ENCODE measurements around the gene RUSC2. TPM values are rescaled to one million over a fixed set of nuclear protein-coding genes. Genes with fewer than 3 reads are reported as not detected.
"Not testable (repeated sequence)": the region's sequence is repeated elsewhere in the genome, so short reads cannot be mapped to it uniquely, and the experiment has no call there.

Gene RUSC2
- total and polyA plus RNA-seq, 2 experiments from 2014 or later: 16.6 to 17.7 TPM

- no peak for TF ChIP-seq CTCF (IDR thresholded peaks at IDR 0.05; ENCODE audit: poor library complexity)
- TF ChIP-seq EZH2 (IDR thresholded peaks at IDR 0.05; ENCODE audit: borderline replicate concordance): no peak
- TF ChIP-seq EZH2phosphoT487 (IDR thresholded peaks at IDR 0.05; ENCODE audit: low read depth, severe bottlenecking, unreplicated experiment): no peak
- no peak for DNase-seq (ENCODE audit: low spot score)
- no peaks in the 10 kb centered on the region for H3K9me2 ChIP-seq (replicated peaks; ENCODE audit: insufficient read depth)
- no peak overlapping the region for H3K4me2 ChIP-seq
- H3K27me3 ChIP-seq: peaks cover 4% of the 10 kb centered on the region
- 76% methylated on average over 1 of the region's 1 CpG for WGBS (ENCODE audit: low lambda C conversion rate, missing lambda C conversion rate)
- H3K4me1 ChIP-seq (ENCODE audit: insufficient read depth): no peaks in the 10 kb centered on the region
- no peak overlapping the region for H2AFZ ChIP-seq
- H3K9me3 ChIP-seq (ENCODE audit: low read depth): no peaks in the 10 kb centered on the region
- no peaks in the 10 kb centered on the region for H3K36me3 ChIP-seq (replicated peaks; ENCODE audit: insufficient read depth, low read depth)
- H3K4me3 ChIP-seq: no peak overlapping the region
- no peak overlapping the region for H3K27ac ChIP-seq
- no peaks in the 10 kb centered on the region for H3K79me2 ChIP-seq
- H4K20me1 ChIP-seq (ENCODE audit: insufficient read depth, poor library complexity, severe bottlenecking): no peaks in the 10 kb centered on the region
Observed at GRCh38 chr9:35470340-35470739, 19.6 kb upstream of the RUSC2 start.

GRCh38 chr9:35470894-35471293 is 19.0 kb upstream of the RUSC2 start:
- 80% methylated on average over 4 of the region's 4 CpGs for WGBS (ENCODE audit: low lambda C conversion rate, missing lambda C conversion rate)
- TF ChIP-seq EZH2phosphoT487 (IDR thresholded peaks at IDR 0.05; ENCODE audit: low read depth, severe bottlenecking, unreplicated experiment) (no peak), EZH2 (IDR thresholded peaks at IDR 0.05; ENCODE audit: borderline replicate concordance) (no peak)
- peaks cover 4% of the 10 kb centered on the region for H3K27me3 ChIP-seq
- H4K20me1 ChIP-seq (ENCODE audit: insufficient read depth, poor library complexity, severe bottlenecking): no peaks in the 10 kb centered on the region
- no peak overlapping the region for H3K4me2 ChIP-seq
- no peak overlapping the region for H3K27ac ChIP-seq
- H3K4me1 ChIP-seq (ENCODE audit: insufficient read depth): no peaks in the 10 kb centered on the region
- H3K36me3 ChIP-seq (replicated peaks; ENCODE audit: insufficient read depth, low read depth): no peaks in the 10 kb centered on the region
- no peak overlapping the region for H3K4me3 ChIP-seq
- no peaks in the 10 kb centered on the region for H3K9me3 ChIP-seq (ENCODE audit: low read depth)
- no peaks in the 10 kb centered on the region for H3K9me2 ChIP-seq (replicated peaks; ENCODE audit: insufficient read depth)
- H3K79me2 ChIP-seq: no peaks in the 10 kb centered on the region
- H2AFZ ChIP-seq: no peak overlapping the region
- no peak for DNase-seq (ENCODE audit: low spot score)

- WGBS (ENCODE audit: low lambda C conversion rate, missing lambda C conversion rate): 72% methylated on average over 8 of the region's 8 CpGs
- Histone ChIP-seq H3K4me2 (no peak overlapping the region), H4K20me1 (ENCODE audit: insufficient read depth, poor library complexity, severe bottlenecking) (no peaks in the 10 kb centered on the region), H3K9me2 (replicated peaks; ENCODE audit: insufficient read depth) (no peaks in the 10 kb centered on the region), H3K4me1 (ENCODE audit: insufficient read depth) (no peaks in the 10 kb centered on the region), H3K36me3 (replicated peaks; ENCODE audit: insufficient read depth, low read depth) (no peaks in the 10 kb centered on the region), H2AFZ (no peak overlapping the region), H3K79me2 (no peaks in the 10 kb centered on the region), H3K27ac (no peak overlapping the region), H3K9me3 (ENCODE audit: low read depth) (no peaks in the 10 kb centered on the region), H3K27me3 (peaks cover 4% of the 10 kb centered on the region), H3K4me3 (no peak overlapping the region)
- TF ChIP-seq CTCF (IDR thresholded peaks at IDR 0.05; ENCODE audit: poor library complexity) (no peak), EZH2 (IDR thresholded peaks at IDR 0.05; ENCODE audit: borderline replicate concordance) (no peak), EZH2phosphoT487 (IDR thresholded peaks at IDR 0.05; ENCODE audit: low read depth, severe bottlenecking, unreplicated experiment) (no peak)
- no peak for DNase-seq (ENCODE audit: low spot score)
Observed at GRCh38 chr9:35476596-35476995, 13.3 kb upstream of the RUSC2 start.

- not testable (repeated sequence) for H3K36me3 ChIP-seq (replicated peaks; ENCODE audit: insufficient read depth, low read depth); H2AFZ ChIP-seq; H3K27ac ChIP-seq; H3K4me3 ChIP-seq; H3K9me2 ChIP-seq (replicated peaks; ENCODE audit: insufficient read depth); H3K79me2 ChIP-seq; H3K4me1 ChIP-seq (ENCODE audit: insufficient read depth); H3K4me2 ChIP-seq; H3K27me3 ChIP-seq; H4K20me1 ChIP-seq (ENCODE audit: insufficient read depth, poor library complexity, severe bottlenecking); H3K9me3 ChIP-seq (ENCODE audit: low read depth)
- 29% methylated on average over 5 of the region's 5 CpGs for WGBS (ENCODE audit: low lambda C conversion rate, missing lambda C conversion rate)
- peak; percentile 79 for TF ChIP-seq CTCF (IDR thresholded peaks at IDR 0.05; ENCODE audit: poor library complexity)
- DNase-seq (ENCODE audit: low spot score): peak; percentile 87
Observed at GRCh38 chr9:35477211-35477855, 12.6 kb upstream of the RUSC2 start.

Data from hepatocyte (in vitro differentiated cells).